GM18951 (cell line): ENCODE results near the gene KCNN2.

Experiments
- POLR2A ChIP-seq: IDR thresholded peaks from 4 replicates; pipeline ENCODE4 v1.6.1; 2011; ENCODE audit warnings: mild to moderate bottlenecking; ENCODE audit not compliant: insufficient read length, insufficient read depth; ENCODE audit errors: extremely low read depth
- in situ Hi-C: fragments of 300-500 bp; cut with MboI; formaldehyde crosslinking; loops from one replicate; pipeline ENCODE4 v1.12.0; 2022; ENCODE audit warnings: low sequenced_read_pairs, mixed read lengths, inconsistent platforms; ENCODE audit not compliant: unreplicated experiment

KCNN2 gene

DNA sequence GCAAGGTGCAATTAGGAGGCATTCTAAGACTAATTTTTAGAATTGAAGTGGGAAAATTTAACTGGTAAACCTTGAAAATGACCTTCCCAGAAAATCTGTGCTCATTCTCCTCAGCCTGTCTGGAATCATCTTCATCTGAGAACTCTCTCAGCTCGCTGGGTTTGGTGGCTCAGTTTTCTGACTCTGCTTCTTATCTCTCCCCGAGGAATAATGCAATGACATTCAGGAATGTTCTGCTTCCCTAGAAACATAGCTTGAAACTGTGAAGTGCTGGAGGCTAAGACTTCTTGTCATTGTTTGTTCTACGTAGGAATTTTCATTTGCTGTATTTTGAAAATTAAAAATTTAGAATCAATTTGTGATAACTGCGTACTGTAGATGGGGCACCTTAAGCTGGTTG, 86.6 kb downstream of the KCNN2 start:
- in situ Hi-C loops: loop anchor here (25.0 kb wide), 1 partner anchor 761 kb away; no protein-coding TSS in a partner anchor

GRCh38 chr5:114449860-114450421, 88.1 kb downstream of the KCNN2 start:
- TF ChIP-seq POLR2A: no peak
- in situ Hi-C loops: loop anchor here (25.0 kb wide), 1 partner anchor 763 kb away; no protein-coding TSS in a partner anchor

More for the DNA sequence above, 86.6 kb downstream of the KCNN2 start:
- TF ChIP-seq POLR2A: no peak

- TF ChIP-seq POLR2A: no peak
- in situ Hi-C loops: no loop called here
These were observed 88.6 kb downstream of the KCNN2 start for GRCh38 chr5:114450437-114450836.

GRCh38 chr5:114458726-114459125, 96.9 kb downstream of the KCNN2 start:
- TF ChIP-seq POLR2A: no peak
- in situ Hi-C loops: no loop called here

GRCh38 chr5:114467171-114467570, 105.3 kb downstream of the KCNN2 start:
- TF ChIP-seq POLR2A: no peak
- in situ Hi-C loops: no loop called here

GRCh38 chr5:114467729-114468128, 105.9 kb downstream of the KCNN2 start:
- in situ Hi-C loops: no loop called here
- no peak for TF ChIP-seq POLR2A

DNA sequence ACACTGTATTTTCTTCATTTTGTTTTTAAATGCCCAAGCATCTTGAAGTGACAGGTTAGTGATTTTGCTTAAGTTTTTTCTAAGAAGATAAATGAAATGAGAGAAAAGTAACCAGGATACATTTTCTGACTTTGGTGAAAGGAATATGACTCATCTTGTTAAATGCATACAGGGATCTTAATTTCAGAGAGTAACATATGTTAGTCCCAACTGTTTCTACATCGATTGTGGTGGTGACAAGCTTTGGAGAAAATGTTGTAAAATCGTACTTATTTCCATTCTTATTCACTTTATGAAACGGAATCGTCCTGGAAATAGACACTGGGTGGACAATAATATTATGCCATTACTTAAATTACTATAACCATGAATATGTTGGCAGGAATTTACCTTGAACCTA, 107.5 kb downstream of the KCNN2 start:
- in situ Hi-C loops: no loop called here

DNA sequence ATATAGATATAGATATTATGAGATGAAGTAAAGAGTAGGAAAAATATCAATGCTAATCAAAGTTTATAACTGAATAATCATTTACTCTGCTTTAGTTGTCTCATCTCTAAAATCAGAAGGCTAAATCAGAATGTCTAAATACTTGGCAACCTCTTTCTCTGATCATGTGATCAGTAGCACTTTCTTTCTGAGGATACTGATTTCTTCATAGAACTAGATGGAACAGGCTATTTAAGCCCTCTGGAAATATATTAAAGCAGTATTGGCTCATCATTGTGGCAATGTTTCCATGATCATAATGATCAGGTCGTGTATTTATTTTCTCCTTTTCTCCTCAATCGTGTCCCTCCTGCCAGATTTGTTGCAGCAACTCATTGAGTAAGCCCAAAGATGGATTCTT, 109.7 kb downstream of the KCNN2 start:
- in situ Hi-C loops: no loop called here

More for the DNA sequence above, 107.5 kb downstream of the KCNN2 start:
- no peak for TF ChIP-seq POLR2A

GRCh38 chr5:114473541-114473940, 111.7 kb downstream of the KCNN2 start:
- no peak for TF ChIP-seq POLR2A
- in situ Hi-C loops: no loop called here

More for the DNA sequence above, 109.7 kb downstream of the KCNN2 start:
- no peak for TF ChIP-seq POLR2A

GRCh38 chr5:114477816-114478334, 116.0 kb downstream of the KCNN2 start:
- TF ChIP-seq POLR2A: no peak
- in situ Hi-C loops: no loop called here

DNA sequence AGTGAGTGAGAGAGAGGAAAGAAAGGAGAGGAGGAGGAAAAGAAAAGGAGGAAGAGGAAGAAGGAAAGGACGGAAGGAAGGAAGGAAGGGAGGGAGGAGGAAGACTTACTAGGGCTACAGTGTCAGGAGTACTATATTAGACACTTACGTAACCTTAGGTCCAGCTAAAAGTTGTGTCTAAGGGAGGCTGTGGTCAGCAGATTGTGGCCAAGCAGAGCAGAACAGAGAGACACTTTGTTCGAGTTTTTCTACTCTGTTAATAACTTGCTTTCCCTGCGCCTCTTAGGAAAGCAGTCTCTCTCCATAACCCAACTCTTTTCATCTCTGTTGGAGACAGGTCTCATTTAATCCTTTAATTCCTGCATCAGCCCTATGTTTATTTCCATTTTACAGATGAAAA, 138.9 kb downstream of the KCNN2 start:
- in situ Hi-C loops: no loop called here
- TF ChIP-seq POLR2A: no peak

DNA sequence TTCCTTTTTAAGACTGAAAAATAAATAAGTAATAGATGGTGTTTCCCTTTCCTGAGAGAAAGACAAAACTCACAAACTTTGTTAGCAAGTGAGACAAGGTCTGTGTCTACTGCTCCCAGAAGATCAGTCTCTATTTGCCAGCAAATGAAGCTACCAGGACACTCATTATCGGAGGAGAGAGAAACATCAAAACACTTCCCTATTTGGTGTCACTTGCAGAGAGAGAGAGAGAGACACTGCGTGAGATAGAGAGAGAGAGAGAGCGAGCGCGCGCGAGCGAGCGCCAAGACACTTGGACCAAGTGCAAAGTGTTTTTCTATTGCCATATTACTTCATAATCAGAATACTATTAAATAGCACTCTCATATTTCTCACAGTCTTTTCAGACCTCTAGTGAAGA, 142.7 kb downstream of the KCNN2 start:
- TF ChIP-seq POLR2A: no peak
- in situ Hi-C loops: no loop called here

GRCh38 chr5:114524221-114524620, 162.4 kb downstream of the KCNN2 start:
- no peak for TF ChIP-seq POLR2A
- in situ Hi-C loops: no loop called here

- TF ChIP-seq POLR2A: no peak
- in situ Hi-C loops: no loop called here
These were observed 182.7 kb downstream of the KCNN2 start for GRCh38 chr5:114544561-114544960.
